AG08396 (cell line): ENCODE data around the gene IARS1.

Experiments
- DNase-seq: peaks from one replicate; pipeline ENCODE4 v3.0.0; 2012; ENCODE audit warnings: low spot score, mixed read lengths

IARS1 gene

GRCh38 chr9:92295240-92295790 is 1.8 kb upstream of the IARS1 start:
- no peak for DNase-seq

- no peak for DNase-seq
Observed at GRCh38 chr9:92294297-92294676, 790 bp upstream of the IARS1 start.

GRCh38 chr9:92293075-92293354 is 482 bp downstream of the IARS1 start:
- DNase-seq = no peak

GRCh38 chr9:92292338-92293074 is 991 bp downstream of the IARS1 start:
- no peak for DNase-seq

GRCh38 chr9:92291577-92291976 is 1.9 kb downstream of the IARS1 start:
- DNase-seq = no peak

GRCh38 chr9:92290785-92291429 is 2.6 kb downstream of the IARS1 start:
- DNase-seq = no peak

- no peak for DNase-seq
Observed at GRCh38 chr9:92289708-92290390, 3.6 kb downstream of the IARS1 start.

- no peak for DNase-seq
Observed at GRCh38 chr9:92279302-92279701, 14.2 kb downstream of the IARS1 start.

GRCh38 chr9:92278110-92278509 is 15.4 kb downstream of the IARS1 start:
- peak; percentile 30 for DNase-seq

- DNase-seq = no peak
Observed at GRCh38 chr9:92276331-92277032, 17.0 kb downstream of the IARS1 start.

GRCh38 chr9:92275541-92275940 is 18.0 kb downstream of the IARS1 start:
- no peak for DNase-seq

- no peak for DNase-seq
Observed at GRCh38 chr9:92270511-92270910, 23.0 kb downstream of the IARS1 start.

GRCh38 chr9:92266486-92266885 is 27.0 kb downstream of the IARS1 start:
- DNase-seq = no peak

GRCh38 chr9:92265154-92265553 is 28.3 kb downstream of the IARS1 start:
- peak; percentile 13 for DNase-seq

GRCh38 chr9:92263131-92263530 is 30.4 kb downstream of the IARS1 start:
- DNase-seq = no peak

- DNase-seq = no peak
Observed at GRCh38 chr9:92257327-92257726, 36.2 kb downstream of the IARS1 start.

- no peak for DNase-seq
Observed at GRCh38 chr9:92254381-92255337, 38.8 kb downstream of the IARS1 start.

- no peak for DNase-seq
Observed at GRCh38 chr9:92253656-92254055, 39.8 kb downstream of the IARS1 start.

- no peak for DNase-seq
Observed at GRCh38 chr9:92247981-92248380, 45.5 kb downstream of the IARS1 start.

- no peak for DNase-seq
Observed at GRCh38 chr9:92247296-92247695, 46.2 kb downstream of the IARS1 start.
